ENCODE measurements around the gene GRID2. TPM values are rescaled to one million over a fixed set of nuclear protein-coding genes. Genes with fewer than 3 reads are reported as not detected.

Gene GRID2
- total and polyA plus RNA-seq, 10 of the 15 experiments (the other 5 are each of a cell fraction or from before 2014, with no cell fraction given): not detected

GRCh38 chr4:92279296-92279695, 24.5 kb upstream of the GRID2 start (continued):
- TF ChIP-seq ZBTB4 (CRISPR knock-in tag; IDR thresholded peaks at IDR 0.05) (no peak), EGR1 (IDR thresholded peaks at IDR 0.05; ENCODE audit: borderline replicate concordance in 1 of 2, low read depth in 2 of 2, low read length in 2 of 2) (no peak), MXI1 (IDR thresholded peaks at IDR 0.05; ENCODE audit: low read depth, low read length) (no peak), SMARCA5 (IDR thresholded peaks at IDR 0.05) (no peak), SUPT20H (IDR thresholded peaks at IDR 0.05; ENCODE audit: borderline replicate concordance, control insufficient read depth, low read depth, low read length) (no peak)
- TF ChIP-seq, protein P1, sequence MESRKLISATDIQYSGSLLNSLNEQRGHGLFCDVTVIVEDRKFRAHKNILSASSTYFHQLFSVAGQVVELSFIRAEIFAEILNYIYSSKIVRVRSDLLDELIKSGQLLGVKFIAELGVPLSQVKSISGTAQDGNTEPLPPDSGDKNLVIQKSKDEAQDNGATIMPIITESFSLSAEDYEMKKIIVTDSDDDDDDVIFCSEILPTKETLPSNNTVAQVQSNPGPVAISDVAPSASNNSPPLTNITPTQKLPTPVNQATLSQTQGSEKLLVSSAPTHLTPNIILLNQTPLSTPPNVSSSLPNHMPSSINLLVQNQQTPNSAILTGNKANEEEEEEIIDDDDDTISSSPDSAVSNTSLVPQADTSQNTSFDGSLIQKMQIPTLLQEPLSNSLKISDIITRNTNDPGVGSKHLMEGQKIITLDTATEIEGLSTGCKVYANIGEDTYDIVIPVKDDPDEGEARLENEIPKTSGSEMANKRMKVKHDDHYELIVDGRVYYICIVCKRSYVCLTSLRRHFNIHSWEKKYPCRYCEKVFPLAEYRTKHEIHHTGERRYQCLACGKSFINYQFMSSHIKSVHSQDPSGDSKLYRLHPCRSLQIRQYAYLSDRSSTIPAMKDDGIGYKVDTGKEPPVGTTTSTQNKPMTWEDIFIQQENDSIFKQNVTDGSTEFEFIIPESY (IDR thresholded peaks at IDR 0.05): no peak
- TF ChIP-seq, protein P2, sequence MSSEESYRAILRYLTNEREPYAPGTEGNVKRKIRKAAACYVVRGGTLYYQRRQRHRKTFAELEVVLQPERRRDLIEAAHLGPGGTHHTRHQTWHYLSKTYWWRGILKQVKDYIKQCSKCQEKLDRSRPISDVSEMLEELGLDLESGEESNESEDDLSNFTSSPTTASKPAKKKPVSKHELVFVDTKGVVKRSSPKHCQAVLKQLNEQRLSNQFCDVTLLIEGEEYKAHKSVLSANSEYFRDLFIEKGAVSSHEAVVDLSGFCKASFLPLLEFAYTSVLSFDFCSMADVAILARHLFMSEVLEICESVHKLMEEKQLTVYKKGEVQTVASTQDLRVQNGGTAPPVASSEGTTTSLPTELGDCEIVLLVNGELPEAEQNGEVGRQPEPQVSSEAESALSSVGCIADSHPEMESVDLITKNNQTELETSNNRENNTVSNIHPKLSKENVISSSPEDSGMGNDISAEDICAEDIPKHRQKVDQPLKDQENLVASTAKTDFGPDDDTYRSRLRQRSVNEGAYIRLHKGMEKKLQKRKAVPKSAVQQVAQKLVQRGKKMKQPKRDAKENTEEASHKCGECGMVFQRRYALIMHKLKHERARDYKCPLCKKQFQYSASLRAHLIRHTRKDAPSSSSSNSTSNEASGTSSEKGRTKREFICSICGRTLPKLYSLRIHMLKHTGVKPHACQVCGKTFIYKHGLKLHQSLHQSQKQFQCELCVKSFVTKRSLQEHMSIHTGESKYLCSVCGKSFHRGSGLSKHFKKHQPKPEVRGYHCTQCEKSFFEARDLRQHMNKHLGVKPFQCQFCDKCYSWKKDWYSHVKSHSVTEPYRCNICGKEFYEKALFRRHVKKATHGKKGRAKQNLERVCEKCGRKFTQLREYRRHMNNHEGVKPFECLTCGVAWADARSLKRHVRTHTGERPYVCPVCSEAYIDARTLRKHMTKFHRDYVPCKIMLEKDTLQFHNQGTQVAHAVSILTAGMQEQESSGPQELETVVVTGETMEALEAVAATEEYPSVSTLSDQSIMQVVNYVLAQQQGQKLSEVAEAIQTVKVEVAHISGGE (CRISPR knock-in tag; IDR thresholded peaks at IDR 0.05): no peak

All from GM12878 (cell line).